Neural progenitor cell (in vitro differentiated cells): ENCODE measurements around the gene PEAK1. TPM values are rescaled to one million over a fixed set of nuclear protein-coding genes. Genes with fewer than 3 reads are reported as not detected.

Experiments used
- DNase-seq: peaks from one replicate; pipeline ENCODE4 v3.0.0-alpha.2; 2016; ENCODE audit warnings: low spot score
- H2AFZ ChIP-seq: fragments of 200-600 bp; sonication (generic); replicated peaks from 2 replicates; pipeline ENCODE4 v1.6.1; 2016; ENCODE audit warnings: antibody characterized with exemption
- H3F3A ChIP-seq: fragments of 200-600 bp; sonication (generic); 2 replicates; pipeline ENCODE4 v1.6.1; 2016; ENCODE audit warnings: antibody characterized with exemption, low read depth
- H3K27ac ChIP-seq: fragments of 200-600 bp; sonication (generic); 2 replicates; pipeline ENCODE4 v1.5.1; 2016; ENCODE audit warnings: mild to moderate bottlenecking
- H3K27me3 ChIP-seq: fragments of 200-600 bp; sonication (generic); 2 replicates; pipeline ENCODE4 v1.6.1; 2016; ENCODE audit warnings: mild to moderate bottlenecking, moderate library complexity
- H3K36me3 ChIP-seq: fragments of 200-600 bp; sonication (generic); 2 replicates; pipeline ENCODE4 v1.5.1; 2016
- H3K4me1 ChIP-seq: fragments of 200-600 bp; sonication (generic); 2 replicates; pipeline ENCODE4 v1.6.1; 2016; ENCODE audit warnings: mixed run types
- H3K4me2 ChIP-seq: fragments of 200-600 bp; sonication (generic); 2 replicates; pipeline ENCODE4 v1.6.1; 2016
- H3K4me3 ChIP-seq: fragments of 200-600 bp; sonication (generic); 2 replicates; pipeline ENCODE4 v1.5.1; 2016
- H3K79me2 ChIP-seq: fragments of 200-600 bp; sonication (generic); 2 replicates; pipeline ENCODE4 v1.6.1; 2016; ENCODE audit warnings: low read depth
- H3K9ac ChIP-seq: fragments of 200-600 bp; sonication (generic); 2 replicates; pipeline ENCODE4 v1.6.1; 2016
- H3K9me3 ChIP-seq: fragments of 200-600 bp; sonication (generic); 2 replicates; pipeline ENCODE4 v1.5.1; 2016; ENCODE audit warnings: low read depth
- H4K20me1 ChIP-seq: fragments of 200-600 bp; sonication (generic); 2 replicates; pipeline ENCODE4 v1.6.1; 2016; ENCODE audit warnings: low read depth
- H3K27ac Mint-ChIP-seq: 3 replicates; pipeline ENCODE4 v1.8.0; 2021; ENCODE audit warnings: mixed read lengths
- H3K27me3 Mint-ChIP-seq: 2 replicates; pipeline ENCODE4 v1.8.0; 2022; ENCODE audit warnings: low read depth, mild to moderate bottlenecking, inconsistent platforms, moderate library complexity, mixed read lengths; ENCODE audit not compliant: insufficient read depth
- H3K36me3 Mint-ChIP-seq: 3 replicates; pipeline ENCODE4 v1.8.0; 2021; ENCODE audit warnings: mixed read lengths
- H3K4me1 Mint-ChIP-seq: 3 replicates; pipeline ENCODE4 v1.8.0; 2021; ENCODE audit warnings: mixed read lengths
- H3K4me3 Mint-ChIP-seq: 3 replicates; pipeline ENCODE4 v1.8.0; 2021; ENCODE audit warnings: mild to moderate bottlenecking, moderate library complexity, mixed read lengths
- H3K9me3 Mint-ChIP-seq: 3 replicates; pipeline ENCODE4 v1.8.0; 2020; ENCODE audit warnings: mixed read lengths
- CTCF ChIP-seq: fragments of 200-600 bp; sonication (generic); IDR thresholded peaks from 2 replicates; pipeline ENCODE4 v1.5.1; 2017; ENCODE audit warnings: antibody characterized with exemption, mild to moderate bottlenecking
- EZH2 ChIP-seq: fragments of 200-600 bp; sonication (generic); IDR thresholded peaks from 2 replicates; pipeline ENCODE4 v1.6.1; 2017; ENCODE audit warnings: antibody characterized with exemption, mild to moderate bottlenecking, moderate library complexity
- EZH2phosphoT487 ChIP-seq: fragments of 200-600 bp; sonication (generic); IDR thresholded peaks from 2 replicates; pipeline ENCODE4 v1.6.1; 2017; ENCODE audit warnings: antibody characterized with exemption
- total RNA-seq: library from RNA; depleted of rRNA; stranded (reverse); fragments of >200 nt; gene quantifications from 2 replicates; pipeline ENCODE4 v1.2.3, GENCODE V29; 2015; ENCODE audit warnings: low replicate concordance

The PEAK1 gene
- total RNA-seq, 1 donor from 2014 or later: 30.9 TPM

- H3K79me2 ChIP-seq: no peaks in the 10 kb centered on the region
- no peak for DNase-seq
- Mint-ChIP-seq H3K9me3 (peaks cover 3% of the 10 kb centered on the region), H3K27me3 (no peaks in the 10 kb centered on the region), H3K36me3 (peaks cover 3% of the 10 kb centered on the region), H3K4me1 (no peaks in the 10 kb centered on the region), H3K4me3 (no peak overlapping the region), H3K27ac (no peak overlapping the region)
- TF ChIP-seq EZH2 (no peak), EZH2phosphoT487 (no peak), CTCF (no peak)
- no peaks in the 10 kb centered on the region for H3K27me3 ChIP-seq
- H3F3A ChIP-seq: no peaks in the 10 kb centered on the region
- no peak overlapping the region for H3K9ac ChIP-seq
- peaks cover 11% of the 10 kb centered on the region for H3K4me1 ChIP-seq
- H3K36me3 ChIP-seq: no peaks in the 10 kb centered on the region
- H3K9me3 ChIP-seq: no peaks in the 10 kb centered on the region
- no peak overlapping the region for H2AFZ ChIP-seq
- H4K20me1 ChIP-seq: no peaks in the 10 kb centered on the region
- no peak overlapping the region for H3K4me2 ChIP-seq
- H3K4me3 ChIP-seq: no peak overlapping the region
- no peak overlapping the region for H3K27ac ChIP-seq
Observed at GRCh38 chr15:77327844-77328529, 91.9 kb downstream of the PEAK1 start.

- Histone ChIP-seq H3K9me3 (no peaks in the 10 kb centered on the region), H3K9ac (no peak overlapping the region), H3K36me3 (no peaks in the 10 kb centered on the region), H2AFZ (no peak overlapping the region), H3K27me3 (no peaks in the 10 kb centered on the region), H3K4me2 (no peak overlapping the region), H3K4me3 (no peak overlapping the region), H3K27ac (no peak overlapping the region), H3K79me2 (no peaks in the 10 kb centered on the region), H3K4me1 (peaks cover 11% of the 10 kb centered on the region), H3F3A (no peaks in the 10 kb centered on the region), H4K20me1 (no peaks in the 10 kb centered on the region)
- peaks cover 3% of the 10 kb centered on the region for H3K36me3 Mint-ChIP-seq
- no peak for TF ChIP-seq EZH2
- no peak for TF ChIP-seq CTCF
- no peak for TF ChIP-seq EZH2phosphoT487
- DNase-seq: no peak
- H3K27me3 Mint-ChIP-seq: no peaks in the 10 kb centered on the region
- no peak overlapping the region for H3K27ac Mint-ChIP-seq
- no peak overlapping the region for H3K4me3 Mint-ChIP-seq
- no peaks in the 10 kb centered on the region for H3K4me1 Mint-ChIP-seq
- H3K9me3 Mint-ChIP-seq: peaks cover 3% of the 10 kb centered on the region
Observed at GRCh38 chr15:77327168-77327567, 92.7 kb downstream of the PEAK1 start.

- no peak for DNase-seq
- Histone ChIP-seq H3K4me3 (no peak overlapping the region), H2AFZ (no peak overlapping the region), H3K9ac (no peak overlapping the region), H4K20me1 (no peaks in the 10 kb centered on the region), H3K27ac (no peak overlapping the region), H3K79me2 (no peaks in the 10 kb centered on the region), H3K27me3 (no peaks in the 10 kb centered on the region), H3K4me2 (no peak overlapping the region), H3K9me3 (no peaks in the 10 kb centered on the region), H3F3A (no peaks in the 10 kb centered on the region), H3K36me3 (no peaks in the 10 kb centered on the region), H3K4me1 (peaks cover 11% of the 10 kb centered on the region)
- H3K36me3 Mint-ChIP-seq: peaks cover 6% of the 10 kb centered on the region
- H3K27ac Mint-ChIP-seq: no peak overlapping the region
- peaks cover 7% of the 10 kb centered on the region for H3K9me3 Mint-ChIP-seq
- H3K4me1 Mint-ChIP-seq: no peaks in the 10 kb centered on the region
- no peaks in the 10 kb centered on the region for H3K27me3 Mint-ChIP-seq
- H3K4me3 Mint-ChIP-seq: no peak overlapping the region
- TF ChIP-seq EZH2phosphoT487 (no peak), EZH2 (no peak), CTCF (no peak)
Observed at GRCh38 chr15:77326366-77326765, 93.5 kb downstream of the PEAK1 start.
